Ectodermal cell (in vitro differentiated cells): ENCODE measurements around the gene BDKRB1.

ENCODE experiments used
- H3K27ac ChIP-seq: 2 replicates; pipeline ENCODE4 v1.7.0; 2013; ENCODE audit warnings: mild to moderate bottlenecking, low read depth, low read length; ENCODE audit not compliant: insufficient read depth, poor library complexity, severe bottlenecking
- H3K27me3 ChIP-seq: 2 replicates; pipeline ENCODE4 v1.7.0; 2013; ENCODE audit warnings: mild to moderate bottlenecking, low read length; ENCODE audit not compliant: insufficient read depth, control insufficient read depth, poor library complexity, severe bottlenecking
- H3K36me3 ChIP-seq: one replicate; pipeline ENCODE4 v1.7.0; 2013; ENCODE audit warnings: low read length; ENCODE audit not compliant: control insufficient read depth, insufficient read depth
- H3K4me1 ChIP-seq: one replicate; pipeline ENCODE4 v1.7.0; 2013; ENCODE audit warnings: low read length; ENCODE audit not compliant: control insufficient read depth, insufficient read depth
- H3K4me3 ChIP-seq: 2 replicates; pipeline ENCODE4 v1.7.0; 2013; ENCODE audit warnings: low read depth, low read length, control low read depth; ENCODE audit not compliant: insufficient read depth
- H3K9me3 ChIP-seq: 2 replicates; pipeline ENCODE4 v1.7.0; 2013; ENCODE audit warnings: mild to moderate bottlenecking, low read length, moderate library complexity; ENCODE audit not compliant: control insufficient read depth
- WGBS, 2 experiments: methylation state at CpG; one replicate each; pipeline ENCODE4 v1.1.7; 2013; ENCODE audit warnings: missing lambda C conversion rate in 2 of 2; 5-methylcytosine and 5-hydroxymethylcytosine counted together

Gene BDKRB1

DNA sequence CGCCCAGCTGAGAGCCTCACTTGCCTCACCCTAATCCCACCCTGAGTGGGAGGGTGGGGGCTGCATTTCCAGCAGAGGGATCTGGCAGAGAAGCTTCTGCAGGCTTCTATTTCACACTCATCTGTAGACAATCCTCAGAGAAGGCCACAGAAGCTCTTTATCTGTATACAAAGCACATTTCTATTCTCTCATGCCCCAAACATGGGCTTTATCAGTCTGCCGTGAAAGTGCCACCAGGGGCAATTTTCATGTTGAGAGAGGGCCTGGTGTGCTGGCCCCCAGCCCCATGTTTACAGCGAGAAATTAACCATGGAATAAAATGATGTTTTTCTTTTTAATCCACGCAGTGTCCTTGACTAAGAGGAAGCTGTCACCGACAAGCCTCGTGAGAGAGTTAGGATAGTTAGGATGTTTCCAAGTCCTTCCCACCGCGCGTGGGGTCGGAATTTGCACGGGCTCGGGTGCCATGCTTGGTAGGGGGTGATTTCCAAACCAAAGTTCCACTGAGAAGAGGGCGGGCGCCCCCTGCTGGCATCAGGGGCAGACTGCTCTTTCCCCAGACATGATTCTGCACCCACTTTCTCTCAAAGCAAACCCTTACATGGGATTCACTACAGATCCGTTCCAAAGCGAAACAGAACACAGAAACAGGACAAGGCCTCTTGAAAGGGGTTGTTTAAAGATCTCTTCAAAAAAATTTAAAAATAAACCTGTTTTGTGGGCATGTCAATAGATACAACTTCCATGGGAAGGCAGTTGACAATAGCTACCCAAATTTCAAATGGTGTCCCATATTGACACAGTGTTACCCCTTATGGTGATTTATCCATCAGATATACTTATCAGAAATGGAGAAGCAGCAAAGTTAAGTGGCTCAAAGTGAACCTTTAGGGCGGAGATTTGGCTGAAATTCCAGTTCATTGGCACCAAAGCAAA lies 19.4 kb downstream of the BDKRB1 start:
- 28 to 31% methylated on average over 15 to 17 of the region's 17 CpGs for WGBS, 2 experiments
- Histone ChIP-seq H3K4me3 (no peak overlapping the region), H3K27me3 (no peaks in the 10 kb centered on the region), H3K9me3 (no peaks in the 10 kb centered on the region), H3K36me3 (no peaks in the 10 kb centered on the region), H3K4me1 (no peaks in the 10 kb centered on the region), H3K27ac (no peak overlapping the region)

DNA sequence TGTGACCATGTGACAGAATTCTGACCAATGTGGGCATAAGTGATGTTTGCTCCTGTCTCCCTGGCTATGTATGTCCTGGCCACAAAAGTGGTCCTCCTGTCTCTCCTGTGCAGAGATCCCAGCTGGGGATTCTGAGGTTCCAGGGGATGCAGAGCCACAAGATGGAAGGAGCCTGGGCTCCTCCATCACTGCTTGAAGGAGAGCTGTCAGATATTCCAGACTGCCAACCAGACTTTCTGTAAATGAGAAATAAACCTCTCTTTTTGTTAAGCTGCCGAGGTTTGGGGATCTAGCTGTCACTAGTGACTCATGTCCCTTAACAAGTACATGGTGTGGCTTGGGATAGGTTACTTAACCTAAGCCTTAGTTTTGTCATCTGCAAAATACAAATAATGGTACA lies 21.9 kb downstream of the BDKRB1 start:
- Histone ChIP-seq H3K9me3 (no peaks in the 10 kb centered on the region), H3K4me3 (no peak overlapping the region), H3K4me1 (no peaks in the 10 kb centered on the region), H3K27ac (no peak overlapping the region), H3K27me3 (no peaks in the 10 kb centered on the region), H3K36me3 (no peaks in the 10 kb centered on the region)
- WGBS, 2 experiments, result 85 to 88% methylated on average over 1 of the region's 1 CpG

GRCh38 chr14:96279564-96279963 lies 23.6 kb downstream of the BDKRB1 start:
- Histone ChIP-seq H3K9me3 (no peaks in the 10 kb centered on the region), H3K27ac (no peak overlapping the region), H3K27me3 (no peaks in the 10 kb centered on the region), H3K4me1 (no peaks in the 10 kb centered on the region), H3K36me3 (peaks cover 5% of the 10 kb centered on the region), H3K4me3 (no peak overlapping the region)
- 87 to 91% methylated on average over 8 of the region's 8 CpGs for WGBS, 2 experiments

- Histone ChIP-seq H3K36me3 (peaks cover 9% of the 10 kb centered on the region), H3K4me1 (no peaks in the 10 kb centered on the region), H3K9me3 (no peaks in the 10 kb centered on the region), H3K4me3 (no peak overlapping the region), H3K27me3 (no peaks in the 10 kb centered on the region), H3K27ac (no peak overlapping the region)
- WGBS, 2 experiments, result 67 to 98% methylated on average over 2 of the region's 2 CpGs
Observed at GRCh38 chr14:96280104-96280503, 24.1 kb downstream of the BDKRB1 start.

GRCh38 chr14:96281486-96281885 lies 25.5 kb downstream of the BDKRB1 start:
- Histone ChIP-seq H3K9me3 (no peaks in the 10 kb centered on the region), H3K27ac (no peak overlapping the region), H3K4me1 (no peaks in the 10 kb centered on the region), H3K36me3 (peaks cover 11% of the 10 kb centered on the region), H3K27me3 (no peaks in the 10 kb centered on the region), H3K4me3 (no peak overlapping the region)
- WGBS, 2 experiments, result 89 to 92% methylated on average over 4 of the region's 4 CpGs

- Histone ChIP-seq H3K27me3 (no peaks in the 10 kb centered on the region), H3K36me3 (peaks cover 11% of the 10 kb centered on the region), H3K9me3 (no peaks in the 10 kb centered on the region), H3K27ac (no peak overlapping the region), H3K4me1 (no peaks in the 10 kb centered on the region), H3K4me3 (no peak overlapping the region)
- WGBS, 2 experiments, result 93 to 95% methylated on average over 9 of the region's 9 CpGs
Observed at GRCh38 chr14:96284008-96284407, 28.0 kb downstream of the BDKRB1 start.

DNA sequence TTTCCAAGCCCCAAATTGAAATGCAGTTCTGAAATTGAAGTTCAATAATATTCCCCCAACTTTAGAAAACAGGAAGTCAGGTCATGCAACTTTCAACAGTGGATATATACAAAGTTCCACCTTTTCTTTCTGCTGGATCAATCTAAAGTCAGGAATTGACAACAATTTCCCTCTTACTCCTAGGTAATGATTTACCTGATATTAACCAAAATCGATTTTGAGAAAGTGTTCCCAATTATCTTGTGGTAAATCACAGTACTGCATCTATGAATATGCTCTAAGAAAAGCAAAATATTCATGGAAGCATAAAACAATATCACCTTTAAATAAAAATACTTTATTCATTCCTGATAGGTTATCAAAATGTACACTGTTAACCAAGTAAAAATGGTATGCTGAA lies 28.4 kb downstream of the BDKRB1 start:
- H3K36me3 ChIP-seq, result peaks cover 11% of the 10 kb centered on the region
- 75 to 100% methylated on average over 1 of the region's 1 CpG for WGBS, 2 experiments
- H3K27me3 ChIP-seq, result no peaks in the 10 kb centered on the region
- H3K4me1 ChIP-seq, result no peaks in the 10 kb centered on the region
- no peak overlapping the region for H3K4me3 ChIP-seq
- H3K27ac ChIP-seq, result no peak overlapping the region
- H3K9me3 ChIP-seq, result no peaks in the 10 kb centered on the region

- Histone ChIP-seq H3K4me3 (no peak overlapping the region), H3K36me3 (peaks cover 16% of the 10 kb centered on the region), H3K9me3 (no peaks in the 10 kb centered on the region), H3K4me1 (no peaks in the 10 kb centered on the region), H3K27me3 (no peaks in the 10 kb centered on the region), H3K27ac (no peak overlapping the region)
- WGBS, 2 experiments, result 93 to 96% methylated on average over 16 to 17 of the region's 17 CpGs
Observed at GRCh38 chr14:96285667-96286066, 29.7 kb downstream of the BDKRB1 start.

DNA sequence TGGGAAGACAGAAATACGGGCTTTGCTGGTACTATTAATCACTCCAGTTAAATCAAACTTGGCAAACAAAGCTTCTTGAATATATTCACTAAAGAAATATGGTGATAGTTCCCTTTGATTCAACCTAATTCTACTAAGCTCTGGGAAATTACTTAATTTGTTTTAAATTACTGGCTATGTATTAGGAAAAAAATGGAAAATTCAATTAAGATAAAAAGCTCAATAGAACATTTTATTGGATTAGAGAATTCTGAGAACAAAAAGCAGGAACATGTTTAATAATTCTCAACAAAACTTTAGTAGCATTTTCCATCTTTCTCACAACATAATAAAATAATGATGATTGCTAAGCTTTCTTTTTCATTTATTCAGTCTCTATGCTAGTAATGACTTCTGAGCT lies 30.2 kb downstream of the BDKRB1 start:
- H3K27ac ChIP-seq, result no peak overlapping the region

GRCh38 chr14:96287856-96288255 lies 31.8 kb downstream of the BDKRB1 start:
- Histone ChIP-seq H3K36me3 (peaks cover 16% of the 10 kb centered on the region), H3K27me3 (no peaks in the 10 kb centered on the region), H3K9me3 (no peaks in the 10 kb centered on the region), H3K4me1 (no peaks in the 10 kb centered on the region), H3K4me3 (no peak overlapping the region), H3K27ac (no peak overlapping the region)
- 88 to 100% methylated on average over 1 of the region's 1 CpG for WGBS, 2 experiments

More for the DNA sequence above, 30.2 kb downstream of the BDKRB1 start:
- H3K4me3 ChIP-seq, result no peak overlapping the region
- no peaks in the 10 kb centered on the region for H3K4me1 ChIP-seq
- WGBS, 2 experiments, result 86% methylated on average over 1 of the region's 1 CpG; no CpG with 5 or more reads in 1 of the 2 experiments
- no peaks in the 10 kb centered on the region for H3K27me3 ChIP-seq
- peaks cover 16% of the 10 kb centered on the region for H3K36me3 ChIP-seq
- H3K9me3 ChIP-seq, result no peaks in the 10 kb centered on the region
